T47D (cell line): Measurements from ENCODE around the gene HOXB5.

Source experiments
- DNase-seq, 2 experiments: peaks; one replicate each; pipeline versions ENCODE4 v3.0.0 to v3.0.0-alpha.2; 2011 to 2012; ENCODE audit warnings: low read depth in 1 of 2, low spot score in 1 of 2
- JUND ChIP-seq: IDR thresholded peaks from 2 replicates; pipeline ENCODE4 v1.6.1; 2012; ENCODE audit warnings: low read depth
- in situ Hi-C: cut with HindIII; loops from 2 replicates; pipeline ENCODE4 v1.10.0; 2016; ENCODE audit warnings: low sequenced_read_pairs, low pct_unique_long_range_greater_than_20kb

HOXB5 gene

GRCh38 chr17:48584223-48584741, 9.3 kb downstream of the HOXB5 start:
- DNase-seq = no peak
- no peak for TF ChIP-seq JUND
- in situ Hi-C loops = no loop called here

DNA sequence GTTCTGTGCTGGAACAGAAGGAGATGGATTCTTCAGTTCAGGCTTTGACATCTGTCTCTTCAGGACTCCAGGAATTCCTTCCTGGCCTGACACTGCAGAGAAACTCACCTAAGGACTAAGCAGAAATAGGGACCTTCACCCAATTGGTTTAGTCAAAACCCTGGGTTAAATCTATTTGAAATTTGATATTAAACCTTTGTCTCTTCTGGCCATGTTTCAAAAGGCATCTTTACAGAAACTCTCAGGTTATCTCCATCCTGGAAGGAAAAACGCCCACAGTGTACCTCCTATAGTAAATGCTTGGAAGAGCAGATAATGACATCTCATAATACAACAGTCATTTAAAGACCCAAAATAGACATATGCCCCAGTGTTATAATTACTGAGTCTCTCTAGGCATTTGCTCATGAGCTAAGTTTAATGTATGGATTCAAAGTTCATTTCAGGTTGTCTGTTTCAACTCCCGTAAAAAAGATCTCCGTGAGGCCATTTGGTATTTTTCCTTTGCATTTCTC, 9.8 kb downstream of the HOXB5 start:
- in situ Hi-C loops = no loop called here
- TF ChIP-seq JUND = no peak
- no peak for DNase-seq

DNA sequence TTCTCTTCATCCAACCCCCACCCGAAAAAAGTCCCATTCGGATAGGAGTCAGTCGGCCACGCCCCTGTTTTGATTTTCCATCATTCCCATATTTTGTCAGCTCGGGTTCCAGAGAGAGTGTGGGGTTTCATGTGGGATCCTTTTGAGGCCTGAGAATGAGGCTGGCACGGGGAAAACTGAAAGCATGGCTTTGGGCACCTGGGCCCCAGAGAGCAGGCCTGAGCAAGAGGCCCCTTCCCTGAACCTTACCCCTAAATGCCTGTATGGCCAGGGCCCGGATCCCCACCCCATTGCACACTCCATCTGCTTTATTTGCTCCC, 10.9 kb downstream of the HOXB5 start:
- no peak for TF ChIP-seq JUND
- in situ Hi-C loops = no loop called here
- no peak for DNase-seq

- no peak for DNase-seq
- in situ Hi-C loops = no loop called here
- TF ChIP-seq JUND = no peak
Observed at GRCh38 chr17:48579760-48580554, 13.6 kb downstream of the HOXB5 start.

GRCh38 chr17:48579471-48579759, 14.2 kb downstream of the HOXB5 start:
- no peak for TF ChIP-seq JUND
- in situ Hi-C loops = no loop called here
- DNase-seq = no peak

GRCh38 chr17:48578616-48579470, 14.7 kb downstream of the HOXB5 start:
- DNase-seq = no peak
- no peak for TF ChIP-seq JUND
- in situ Hi-C loops = no loop called here

GRCh38 chr17:48577946-48578615, 15.5 kb downstream of the HOXB5 start, which contains the start of gene HOXB4:
Gene HOXB4 (minus strand): TSS chr17:48578350. CDS start chr17:48578319, 31 bp downstream.
- no peak for DNase-seq

GRCh38 chr17:48577330-48577945, 16.1 kb downstream of the HOXB5 start:
- no peak for DNase-seq
- TF ChIP-seq JUND = no peak
- in situ Hi-C loops = no loop called here

More at GRCh38 chr17:48577946-48578615, 15.5 kb downstream of the HOXB5 start, which contains the start of gene HOXB4:
- in situ Hi-C loops = no loop called here
- TF ChIP-seq JUND = no peak

DNA sequence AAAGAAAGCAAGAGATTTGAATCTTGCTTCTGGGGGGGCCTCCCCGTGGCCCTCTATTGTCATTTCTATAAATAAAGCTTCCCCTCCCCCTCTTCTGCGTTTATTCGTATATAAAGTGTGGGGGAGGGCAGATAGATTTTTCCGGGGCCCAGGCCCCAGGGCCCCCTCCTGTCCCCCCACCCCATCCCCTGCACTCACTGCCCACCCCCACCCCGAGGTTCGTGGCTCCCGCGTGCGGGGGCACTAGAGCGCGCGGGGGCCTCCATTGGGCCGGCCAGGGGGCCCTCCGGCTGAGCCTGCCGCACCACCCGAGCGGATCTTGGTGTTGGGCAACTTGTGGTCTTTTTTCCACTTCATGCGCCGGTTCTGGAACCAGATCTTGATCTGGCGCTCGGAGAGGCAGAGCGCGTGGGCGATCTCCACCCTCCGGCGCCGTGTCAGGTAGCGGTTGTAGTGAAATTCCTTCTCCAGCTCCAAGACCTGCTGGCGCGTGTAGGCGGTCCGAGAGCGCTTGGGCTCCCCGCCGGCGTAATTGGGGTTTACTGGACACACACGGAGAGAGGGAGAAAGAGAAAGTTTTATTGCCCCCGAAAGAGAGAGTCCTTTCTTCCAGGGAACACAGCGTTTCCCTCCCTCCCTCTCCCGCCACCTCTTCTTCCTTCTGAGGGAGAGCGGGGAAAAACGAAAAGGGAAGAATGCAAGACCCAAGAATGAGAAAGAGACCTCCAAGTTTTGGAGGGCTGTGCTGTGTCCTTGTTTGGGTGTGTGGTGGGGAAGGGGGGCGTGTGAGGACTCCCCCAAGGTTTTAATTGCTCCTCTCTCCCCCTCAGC, 16.9 kb downstream of the HOXB5 start:
- TF ChIP-seq JUND = no peak
- in situ Hi-C loops = no loop called here
- peak; percentile 72 to 94 for DNase-seq

GRCh38 chr17:48575673-48576478, 17.7 kb downstream of the HOXB5 start:
- no peak for DNase-seq
- no peak for TF ChIP-seq JUND
- in situ Hi-C loops = no loop called here

DNA sequence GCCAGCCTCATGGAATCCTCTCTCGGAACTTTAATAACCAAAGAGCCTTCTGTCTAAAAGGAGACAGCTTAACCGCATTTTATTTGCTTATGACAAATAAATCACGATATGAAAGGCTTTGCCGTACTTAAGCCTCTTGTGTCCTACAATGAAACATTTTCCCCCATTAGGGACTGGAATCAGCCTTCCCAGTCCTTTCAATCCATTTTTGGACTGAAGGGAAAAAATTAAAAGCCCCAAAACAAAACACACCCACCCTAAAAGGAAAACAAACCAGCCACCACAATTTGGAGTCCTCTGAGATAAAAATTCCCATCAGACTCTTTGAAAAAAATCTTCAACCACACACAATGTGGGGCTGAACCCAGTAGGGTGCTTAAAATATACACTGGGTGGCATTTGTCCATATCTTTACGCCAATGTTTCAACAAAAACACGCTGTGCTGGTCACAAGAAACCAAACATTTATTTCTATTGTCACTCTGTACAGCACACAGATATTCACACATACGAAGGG, 18.5 kb downstream of the HOXB5 start:
- no peak for DNase-seq
- no peak for TF ChIP-seq JUND
- in situ Hi-C loops = no loop called here
